B cell (primary cell): ENCODE results near the gene HOXA4. TPM values are rescaled to one million over a fixed set of nuclear protein-coding genes. Genes with fewer than 3 reads are reported as not detected.

ENCODE experiments used
- ATAC-seq: fragments of 200-7000 bp; cut with Tn5 transposase; one replicate; pipeline ENCODE4 v1.10.0; 2021; ENCODE audit warnings: low read depth, mild to moderate bottlenecking, moderate number of reproducible peaks, moderate library complexity
- CTCF ChIA-PET: fragments of 350-600 bp; sonication (Branson Sonifier 250); formaldehyde crosslinking; loops from one replicate; lab custom pipeline; 2021; ENCODE audit warnings: antibody characterized with exemption, inconsistent platforms; lab: Charles Lee
- POLR2A ChIA-PET: fragments of 350-600 bp; sonication (Branson Sonifier 250); formaldehyde crosslinking; loops from one replicate; lab custom pipeline; 2021; ENCODE audit warnings: antibody characterized with exemption; lab: Charles Lee
- DNase-seq: peaks from one replicate; pipeline ENCODE4 v3.0.0; 2013
- H2AFZ ChIP-seq: 2 replicates; pipeline ENCODE4 v1.6.1; 2012; ENCODE audit warnings: mild to moderate bottlenecking, low read depth, low read length; ENCODE audit not compliant: insufficient read depth, poor library complexity, severe bottlenecking
- H3K27ac ChIP-seq, 2 donors: 1 replicate in 1 of 2; 2 replicates in 1 of 2; pipeline ENCODE4 v1.5.1; 2012 to 2013; ENCODE audit warnings: low read length in 2 of 2, mild to moderate bottlenecking in 2 of 2, moderate library complexity in 1 of 2
- H3K27me3 ChIP-seq, 4 experiments: fragments of 200-600 bp in 1 of 4; sonication (generic) in 1 of 4; replicated peaks in 1 of 4; 1 replicate in 2 of 4; 2 replicates in 2 of 4; pipeline versions ENCODE4 v1.6.1 to v1.7.0; 2013 to 2016; ENCODE audit warnings: low read length in 3 of 4, mild to moderate bottlenecking in 2 of 4, mixed read lengths in 1 of 4, moderate library complexity in 1 of 4; ENCODE audit not compliant: insufficient read depth in 4 of 4, control insufficient read depth in 3 of 4; ENCODE audit errors: control extremely low read depth in 1 of 4
- H3K36me3 ChIP-seq, 2 experiments: replicated peaks in 1 of 2; 1 replicate in 1 of 2; 2 replicates in 1 of 2; pipeline versions ENCODE4 v1.6.1 to v1.7.1; 2013; ENCODE audit warnings: low read length in 1 of 2; ENCODE audit not compliant: insufficient read depth in 2 of 2, control insufficient read depth in 1 of 2; ENCODE audit errors: control extremely low read depth in 1 of 2, extremely low read depth in 1 of 2
- H3K4me1 ChIP-seq, 2 donors: fragments of 200-600 bp in 1 of 2; sonication (generic) in 1 of 2; 1 replicate in 1 of 2; 2 replicates in 1 of 2; pipeline versions ENCODE4 v1.5.1 to v1.6.1; 2013 to 2017; ENCODE audit warnings: low read length in 2 of 2; ENCODE audit not compliant: control insufficient read depth in 2 of 2, insufficient read depth in 2 of 2
- H3K4me2 ChIP-seq: replicated peaks from 2 replicates; pipeline ENCODE3; 2012; ENCODE audit warnings: mild to moderate bottlenecking, low read depth, low read length; ENCODE audit not compliant: poor library complexity, severe bottlenecking
- H3K4me3 ChIP-seq, 5 experiments: fragments of 200-600 bp in 1 of 5; sonication (generic) in 1 of 5; 1 replicate in 3 of 5; 2 replicates in 2 of 5; pipeline versions ENCODE4 v1.5.1 to v1.7.0; 2011 to 2016; ENCODE audit warnings: low read length in 4 of 5, mild to moderate bottlenecking in 4 of 5, low read depth in 2 of 5, control low read depth in 1 of 5, moderate library complexity in 1 of 5; ENCODE audit not compliant: insufficient read depth in 1 of 5; ENCODE audit errors: control extremely low read depth in 1 of 5, extremely low read depth in 1 of 5
- H3K79me2 ChIP-seq: fragments of 200-600 bp; sonication (generic); one replicate; pipeline ENCODE4 v1.6.0; 2016; ENCODE audit warnings: low read length; ENCODE audit not compliant: control insufficient read depth, insufficient read depth
- H3K9ac ChIP-seq: fragments of 200-600 bp; sonication (generic); 2 replicates; pipeline ENCODE4 v1.6.1; 2017; ENCODE audit warnings: mild to moderate bottlenecking, low read length, moderate library complexity
- H3K9me3 ChIP-seq, 3 donors: one replicate each; pipeline versions ENCODE4 v1.6.1 to v1.7.1; 2013; ENCODE audit warnings: low read length in 2 of 3; ENCODE audit not compliant: control insufficient read depth in 2 of 3, insufficient read depth in 1 of 3; ENCODE audit errors: control extremely low read depth in 1 of 3
- H4K20me1 ChIP-seq: 2 replicates; pipeline ENCODE4 v1.6.0; 2012; ENCODE audit warnings: mild to moderate bottlenecking, low read length; ENCODE audit not compliant: insufficient read depth, control insufficient read depth, poor library complexity, severe bottlenecking
- H3K27ac Mint-ChIP-seq: one replicate; pipeline ENCODE4 v1.8.0; 2021; ENCODE audit warnings: mixed read lengths
- H3K27me3 Mint-ChIP-seq: one replicate; pipeline ENCODE4 v1.8.0; 2021; ENCODE audit warnings: mixed read lengths
- H3K4me1 Mint-ChIP-seq: one replicate; pipeline ENCODE4 v1.8.0; 2021; ENCODE audit warnings: mixed read lengths
- H3K4me3 Mint-ChIP-seq: one replicate; pipeline ENCODE4 v1.8.0; 2021; ENCODE audit warnings: mixed read lengths
- H3K9me3 Mint-ChIP-seq: one replicate; pipeline ENCODE4 v1.8.0; 2022; ENCODE audit warnings: mixed read lengths; ENCODE audit not compliant: insufficient read depth
- CTCF ChIP-seq: fragments of 200-600 bp; IDR thresholded peaks from one replicate; pipeline ENCODE4 v1.8.0; 2022; ENCODE audit warnings: antibody characterized with exemption, mild to moderate bottlenecking
- EZH2 ChIP-seq: IDR thresholded peaks from 2 replicates; pipeline ENCODE4 v1.6.1; 2012; ENCODE audit warnings: borderline replicate concordance, low read depth, mild to moderate bottlenecking, moderate library complexity, low read length; ENCODE audit not compliant: insufficient read depth, poor library complexity, severe bottlenecking
- WGBS: methylation state at CpG from one replicate; pipeline ENCODE4 v1.1.5; 2013; ENCODE audit warnings: missing lambda C conversion rate; ENCODE audit not compliant: insufficient coverage; 5-methylcytosine and 5-hydroxymethylcytosine counted together
- intact Hi-C: fragments of 100-400 bp; cut with micrococcal nuclease; formaldehyde crosslinking; loops from one replicate; pipeline ENCODE4 v1.10.0; 2022
- polyA plus RNA-seq: library from polyadenylated mRNA; depleted of rRNA; stranded (reverse); fragments of >200 nt; gene quantifications from 2 replicates; pipeline ENCODE4 v1.2.3, GENCODE V29; 2012
- total RNA-seq, 2 donors: library from RNA; stranded (reverse); fragments of 120-200 nt in 1 of 2; gene quantifications; 1 replicate in 1 of 2; 2 replicates in 1 of 2; pipeline versions ENCODE4 v1.2.3 to v1.2.4, GENCODE V29; 2013 to 2022

HOXA4 gene
- total and polyA plus RNA-seq, 2 donors (not counting 1 experiment from before 2014, with no cell fraction given), result 0.30 TPM; not detected in 1

- TF ChIP-seq CTCF, result no peak
- no peak for TF ChIP-seq EZH2
- ChIA-PET CTCF (interaction anchor here (0.7 to 1.1 kb wide), 4 partner anchors 10 to 1314 kb away, joined by 3 to 5 read pairs (median 3); no protein-coding TSS in a partner anchor), POLR2A (no interaction called here)
- Histone ChIP-seq H3K9ac (no peak overlapping the region), H3K9me3 (peaks cover 0 to 88% (median 28%) of the 10 kb centered on the region in 3 donors), H3K4me2 (no peak overlapping the region), H3K36me3 (no peaks in the 10 kb centered on the region), H4K20me1 (peaks cover 12% of the 10 kb centered on the region), H3K4me1 (peaks cover 47 to 70% of the 10 kb centered on the region in 2 donors), H3K79me2 (no peaks in the 10 kb centered on the region), H3K27me3 (peaks cover 0 to 98% (median 84%) of the 10 kb centered on the region in 4 experiments), H2AFZ (no peak overlapping the region), H3K27ac (no peak overlapping the region), H3K4me3 (no peak overlapping the region)
- Mint-ChIP-seq H3K4me3 (peak overlapping the region; percentile 45), H3K27ac (peak overlapping the region; percentile 71), H3K9me3 (no peaks in the 10 kb centered on the region), H3K27me3 (peaks cover 61% of the 10 kb centered on the region), H3K4me1 (peaks cover 25% of the 10 kb centered on the region)
- intact Hi-C loops, result loop anchor here (10.0 kb wide), 2 partner anchors 894 to 974 kb away; no protein-coding TSS in a partner anchor
- peak; percentile 47 for DNase-seq
- no peak for ATAC-seq
- WGBS, result 4% methylated on average over 18 of the region's 25 CpGs
Observed at GRCh38 chr7:27168265-27168947, 37.8 kb upstream of the HOXA4 start.

GRCh38 chr7:27167916-27168264 is 37.3 kb upstream of the HOXA4 start:
- no peaks in the 10 kb centered on the region for H3K9me3 Mint-ChIP-seq
- H4K20me1 ChIP-seq, result peaks cover 12% of the 10 kb centered on the region
- no peak for TF ChIP-seq EZH2
- no peak for TF ChIP-seq CTCF
- 23% methylated on average over 3 of the region's 4 CpGs for WGBS
- no peaks in the 10 kb centered on the region for H3K36me3 ChIP-seq
- H3K9me3 ChIP-seq, result peaks cover 0 to 88% (median 27%) of the 10 kb centered on the region in 3 donors
- H3K4me3 ChIP-seq, result no peak overlapping the region
- no peak overlapping the region for H3K4me3 Mint-ChIP-seq
- POLR2A ChIA-PET, result no interaction called here
- DNase-seq (no peak), ATAC-seq (no peak)
- peaks cover 43 to 64% of the 10 kb centered on the region in 2 donors for H3K4me1 ChIP-seq
- no peaks in the 10 kb centered on the region for H3K79me2 ChIP-seq
- intact Hi-C loops, result loop anchor here (10.0 kb wide), 2 partner anchors 893 to 973 kb away; no protein-coding TSS in a partner anchor
- peaks cover 65% of the 10 kb centered on the region for H3K27me3 Mint-ChIP-seq
- peaks cover 25% of the 10 kb centered on the region for H3K4me1 Mint-ChIP-seq
- CTCF ChIA-PET, result interaction anchor here (0.9 kb wide), 2 partner anchors 9 to 1313 kb away, joined by 3 read pairs; no protein-coding TSS in a partner anchor
- H3K27ac ChIP-seq, result no peak overlapping the region
- no peak overlapping the region for H2AFZ ChIP-seq
- H3K27me3 ChIP-seq, result peaks cover 0 to 99% (median 87%) of the 10 kb centered on the region in 4 experiments
- no peak overlapping the region for H3K4me2 ChIP-seq
- H3K27ac Mint-ChIP-seq, result peak overlapping the region; percentile 71
- no peak overlapping the region for H3K9ac ChIP-seq
